MV-4-11 (cell line): ENCODE data around the gene MAPK4.
A peak's percentile ranks its signal among the peaks of the same experiment; 100 is the strongest.

Experiments used
- DNase-seq: peaks from one replicate; lab custom pipeline; 2025; lab: John Stamatoyannopoulos, UW

The MAPK4 gene

GRCh38 chr18:50719471-50720324, 159.8 kb downstream of the MAPK4 start:
- DNase-seq, result no peak

- DNase-seq, result no peak
Measured at GRCh38 chr18:50720325-50720674, 160.4 kb downstream of the MAPK4 start.

GRCh38 chr18:50721006-50721405, 161.1 kb downstream of the MAPK4 start:
- DNase-seq, result no peak

GRCh38 chr18:50721451-50722120, 161.7 kb downstream of the MAPK4 start:
- DNase-seq, result no peak

GRCh38 chr18:50722311-50722710, 162.4 kb downstream of the MAPK4 start:
- DNase-seq, result no peak

GRCh38 chr18:50724751-50725151, 164.9 kb downstream of the MAPK4 start:
- DNase-seq, result no peak

GRCh38 chr18:50726960-50727589, 167.2 kb downstream of the MAPK4 start:
- no peak for DNase-seq

GRCh38 chr18:50727721-50728471, 168.0 kb downstream of the MAPK4 start:
- DNase-seq, result no peak

- no peak for DNase-seq
Measured at GRCh38 chr18:50729376-50729775, 169.5 kb downstream of the MAPK4 start.

- no peak for DNase-seq
Measured at GRCh38 chr18:50729986-50730385, 170.1 kb downstream of the MAPK4 start.

- no peak for DNase-seq
Measured at GRCh38 chr18:50734342-50734741, 174.5 kb downstream of the MAPK4 start.

- no peak for DNase-seq
Measured at GRCh38 chr18:50734886-50735285, 175.0 kb downstream of the MAPK4 start.

GRCh38 chr18:50737127-50737526, 177.2 kb downstream of the MAPK4 start:
- no peak for DNase-seq

GRCh38 chr18:50738098-50738757, 178.3 kb downstream of the MAPK4 start:
- no peak for DNase-seq

- DNase-seq, result peak; percentile 92
Measured at GRCh38 chr18:50742952-50743351, 183.1 kb downstream of the MAPK4 start.

- no peak for DNase-seq
Measured at GRCh38 chr18:50744253-50744652, 184.4 kb downstream of the MAPK4 start.

GRCh38 chr18:50745945-50746344, 186.1 kb downstream of the MAPK4 start:
- DNase-seq, result no peak

GRCh38 chr18:50747849-50748242, 188.0 kb downstream of the MAPK4 start:
- no peak for DNase-seq

GRCh38 chr18:50748243-50749229, 188.6 kb downstream of the MAPK4 start:
- no peak for DNase-seq

- no peak for DNase-seq
Measured at GRCh38 chr18:50749421-50749820, 189.5 kb downstream of the MAPK4 start.

- DNase-seq, result no peak
Measured at GRCh38 chr18:50749945-50750344, 190.1 kb downstream of the MAPK4 start.
